Middle frontal gyrus (tissue), 1 donor: ENCODE results near the gene DHX35.
"Not testable (repeated sequence)": the region's sequence is repeated elsewhere in the genome, so short reads cannot be mapped to it uniquely, and the experiment has no call there.

ENCODE experiments used
- DNase-seq: peaks from one replicate; pipeline ENCODE4 v3.0.0-alpha.2; 2015; ENCODE audit warnings: low spot score; ENCODE audit errors: extremely low spot score

Gene DHX35

DNA sequence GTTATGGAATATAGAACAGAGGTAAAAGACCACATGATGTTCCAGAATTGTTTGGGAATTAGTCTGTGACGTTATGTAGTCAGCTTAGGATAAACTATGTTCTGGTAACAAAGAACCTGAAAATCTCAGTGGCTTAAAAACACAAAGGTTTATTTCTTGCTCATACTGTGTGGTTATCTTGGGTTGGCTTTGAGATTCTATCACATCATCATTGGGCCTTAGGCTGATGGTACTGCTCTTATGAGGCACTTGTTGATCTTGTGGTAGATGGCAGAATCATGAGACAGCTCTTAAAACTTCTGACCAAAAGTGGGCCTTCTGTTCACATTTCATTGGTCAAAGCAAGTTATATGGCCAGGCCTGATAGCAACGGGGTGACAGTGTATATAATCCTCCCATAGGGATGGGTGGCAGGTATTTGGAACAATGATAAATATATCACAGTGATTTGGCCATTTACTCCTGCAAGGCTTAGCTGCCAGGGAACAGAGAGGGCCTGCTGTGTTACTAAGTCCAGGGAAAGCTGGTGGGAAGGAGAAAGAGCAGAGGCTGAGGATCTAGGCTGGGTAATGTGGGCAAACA, 13.5 kb downstream of the DHX35 start:
- DNase-seq, result no peak

GRCh38 chr20:38979434-38979833, 17.3 kb downstream of the DHX35 start:
- no peak for DNase-seq

DNA sequence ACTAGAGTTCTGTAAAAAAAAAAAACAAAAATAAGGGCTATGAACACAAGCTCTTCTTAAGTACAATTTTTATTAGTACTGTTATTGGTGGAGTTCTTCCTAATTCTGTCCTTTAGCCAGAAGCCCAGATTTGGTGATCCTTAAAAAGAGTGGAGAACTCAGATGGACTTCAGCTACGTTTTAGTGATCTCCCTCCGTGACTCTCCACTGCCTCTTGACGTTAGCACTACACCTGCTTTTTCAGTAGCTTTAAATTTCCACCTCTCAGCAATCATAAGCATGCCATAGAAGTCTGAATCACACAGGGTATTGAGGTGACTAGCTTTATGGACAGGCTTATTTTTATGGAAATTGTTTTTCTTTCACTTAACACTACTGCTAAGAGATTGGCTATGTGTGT, 17.7 kb downstream of the DHX35 start:
- DNase-seq, result no peak

DNA sequence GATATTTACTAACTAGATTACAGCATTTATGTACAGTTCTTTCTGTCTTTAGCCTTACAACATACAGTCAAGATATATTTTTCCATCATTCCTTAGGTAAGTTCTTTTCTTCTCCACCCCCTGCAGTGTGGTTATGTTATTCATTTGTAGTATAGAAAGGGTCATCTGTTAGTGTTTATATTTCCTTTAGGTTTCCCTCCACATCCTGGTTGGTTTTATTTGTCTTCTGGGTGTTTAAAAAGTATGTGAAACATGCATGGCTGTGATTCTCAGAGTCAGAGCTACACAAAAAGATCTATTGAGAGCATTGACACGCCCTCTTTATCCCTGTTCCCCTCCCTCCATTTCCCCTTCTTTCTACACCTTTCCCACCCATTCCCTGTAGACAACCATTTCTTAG, 20.1 kb downstream of the DHX35 start:
- DNase-seq, result no peak

DNA sequence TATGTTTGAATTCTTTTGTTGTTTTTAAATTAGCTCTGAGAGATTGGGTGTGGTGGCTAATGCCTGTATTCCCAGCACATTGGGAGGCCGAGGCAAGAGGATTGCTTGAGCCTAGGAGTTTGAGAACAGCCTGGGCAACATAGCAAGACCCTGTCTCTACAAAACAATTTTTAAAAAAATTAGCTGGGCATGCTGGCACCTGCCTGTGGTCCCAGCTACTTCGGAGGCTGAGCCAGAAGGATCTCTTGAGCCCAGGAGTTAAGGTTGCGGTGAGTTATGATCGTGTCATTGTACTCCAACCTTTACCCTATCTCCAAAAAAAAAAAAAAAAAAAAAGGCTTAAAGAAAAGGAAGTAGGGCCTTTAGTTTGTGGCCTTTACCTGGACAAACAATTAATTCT, 22.9 kb downstream of the DHX35 start:
- no peak for DNase-seq

DNA sequence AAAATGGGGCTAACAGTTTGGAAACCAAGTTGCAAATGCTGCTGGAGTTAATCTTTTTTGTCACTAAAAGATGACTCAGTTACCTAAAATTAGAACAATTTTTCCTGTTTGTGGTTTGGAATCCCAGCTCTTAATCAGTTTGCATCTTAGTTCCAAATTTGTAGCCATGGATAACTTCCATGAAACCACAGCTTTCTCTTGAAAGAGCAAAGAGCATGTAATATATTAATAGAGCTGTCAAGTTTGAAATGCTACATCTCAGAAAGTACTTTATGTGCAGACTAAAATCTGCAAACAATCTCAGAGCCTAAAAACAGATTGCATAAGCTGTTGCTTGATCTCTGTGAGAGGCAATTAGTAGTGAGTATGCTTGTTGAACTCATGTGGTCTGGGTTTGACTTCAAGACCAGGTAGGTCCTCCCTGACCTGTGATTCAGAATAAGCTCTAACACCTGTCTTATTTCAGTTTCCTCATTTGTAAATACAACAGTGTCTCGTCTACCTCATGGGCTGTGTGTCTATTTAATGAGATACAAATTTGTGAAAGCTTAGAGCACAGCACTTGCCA, 23.5 kb downstream of the DHX35 start:
- DNase-seq, result no peak

DNA sequence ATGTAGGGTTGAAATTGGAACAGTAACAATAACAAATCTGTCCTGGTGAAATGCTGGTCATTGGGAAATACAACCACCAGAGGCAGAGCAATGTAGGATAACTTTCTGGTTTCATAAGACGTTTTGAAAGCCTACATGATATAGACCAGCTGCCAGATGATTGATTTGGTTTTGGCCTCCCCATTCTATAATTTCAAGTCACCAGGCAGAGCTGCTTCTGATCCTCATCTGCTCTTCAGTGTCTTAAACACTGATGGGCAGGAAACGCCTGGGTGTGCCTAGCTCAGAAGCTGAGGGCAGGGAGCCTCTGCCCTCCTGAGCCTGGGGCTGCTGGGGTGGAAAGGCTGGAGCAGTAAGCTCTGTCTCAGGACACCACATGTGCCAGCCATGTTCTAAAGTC, 24.5 kb downstream of the DHX35 start:
- DNase-seq, result no peak

GRCh38 chr20:38987777-38988176, 25.6 kb downstream of the DHX35 start:
- DNase-seq, result no peak

- no peak for DNase-seq
Observed at GRCh38 chr20:38990728-38991127, 28.6 kb downstream of the DHX35 start.

GRCh38 chr20:38991814-38992704, 29.9 kb downstream of the DHX35 start:
- DNase-seq, result no peak

DNA sequence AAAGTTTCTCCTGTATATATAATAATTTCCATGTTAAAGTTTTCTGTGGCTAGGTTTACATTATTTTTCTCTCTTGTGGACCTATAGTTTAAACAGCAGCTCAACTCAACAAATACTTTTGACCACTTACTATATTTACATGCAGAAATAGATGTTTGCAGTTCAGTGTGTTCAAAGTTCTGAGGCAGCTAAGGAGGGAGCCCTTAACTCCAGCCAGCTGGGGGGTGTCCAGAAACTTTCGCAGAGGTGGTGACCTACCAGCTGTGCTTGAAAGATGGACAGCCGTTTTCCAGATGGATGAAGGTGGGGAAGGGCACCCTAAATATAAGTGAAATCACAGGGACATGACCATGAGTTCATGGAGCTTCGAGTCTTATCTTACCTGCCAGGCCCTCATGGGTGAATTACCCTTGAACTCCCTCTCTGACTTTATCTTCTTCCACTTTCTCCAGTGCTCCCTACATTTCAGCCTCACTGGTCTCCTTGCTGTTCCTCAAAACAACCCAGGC, 33.4 kb downstream of the DHX35 start:
- no peak for DNase-seq

DNA sequence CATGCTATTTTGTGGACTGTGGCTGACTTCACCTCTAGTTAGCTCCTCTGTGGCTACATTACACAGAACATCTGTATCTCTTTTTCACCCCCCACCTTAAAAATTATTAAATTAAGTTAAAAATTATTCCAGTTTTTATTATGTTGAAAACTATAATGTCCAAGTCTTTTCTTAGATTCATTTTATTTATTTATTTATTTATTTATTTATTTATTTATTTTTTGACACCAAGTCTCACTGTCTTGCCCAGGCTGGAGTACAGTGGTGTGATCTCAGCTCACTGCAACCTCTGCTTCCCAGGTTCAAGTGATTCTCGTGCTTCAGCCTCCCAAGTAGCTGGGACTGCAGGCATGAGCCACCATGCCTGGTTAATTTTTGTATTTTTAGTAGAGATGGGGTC, 34.7 kb downstream of the DHX35 start:
- not testable (repeated sequence) for DNase-seq

DNA sequence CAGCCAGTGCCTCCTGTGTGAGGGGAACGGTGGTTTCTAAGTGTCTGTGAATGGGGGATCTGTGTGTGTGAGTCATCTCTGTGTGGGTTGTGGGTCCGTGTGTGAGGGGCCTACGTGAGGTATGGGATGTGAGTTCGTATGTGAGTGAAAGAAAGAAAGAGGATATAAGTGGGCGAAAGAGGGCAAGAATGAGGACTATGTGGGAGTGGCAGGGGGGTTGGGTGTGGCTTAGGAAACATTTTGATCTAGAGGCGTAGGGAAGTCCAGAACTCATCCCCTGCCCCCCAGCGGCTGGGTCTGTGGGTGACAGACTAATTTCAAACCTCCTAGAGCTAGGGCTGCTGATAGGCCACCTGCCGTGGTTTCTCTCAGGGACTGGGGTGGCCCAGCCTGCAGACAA, 35.5 kb downstream of the DHX35 start:
- DNase-seq, result no peak

DNA sequence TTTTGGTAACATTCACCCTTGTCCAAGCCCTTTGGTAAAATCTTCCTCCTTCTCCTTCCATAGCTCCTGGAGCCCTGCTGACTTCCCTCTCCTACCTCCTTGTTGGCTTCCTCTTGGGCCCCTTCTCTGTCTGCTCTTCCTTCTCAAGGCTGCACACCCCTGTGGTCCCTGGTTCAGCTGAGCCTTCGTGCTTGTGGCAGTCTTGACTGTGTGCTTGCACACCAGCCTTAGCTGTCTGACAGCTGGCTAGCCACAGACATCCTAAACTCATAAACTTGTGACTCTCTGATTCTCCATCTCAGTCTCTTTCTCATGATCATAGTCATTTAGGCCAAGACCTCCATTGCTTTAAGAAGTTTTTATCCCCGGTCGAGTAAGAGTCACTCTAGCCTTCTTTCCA, 37.1 kb downstream of the DHX35 start:
- no peak for DNase-seq

GRCh38 chr20:38999965-39000910, 38.1 kb downstream of the DHX35 start:
- DNase-seq, result no peak

- no peak for DNase-seq
Observed at GRCh38 chr20:39004508-39004907, 42.4 kb downstream of the DHX35 start.

- no peak for DNase-seq
Observed at GRCh38 chr20:39009348-39009747, 47.2 kb downstream of the DHX35 start.

DNA sequence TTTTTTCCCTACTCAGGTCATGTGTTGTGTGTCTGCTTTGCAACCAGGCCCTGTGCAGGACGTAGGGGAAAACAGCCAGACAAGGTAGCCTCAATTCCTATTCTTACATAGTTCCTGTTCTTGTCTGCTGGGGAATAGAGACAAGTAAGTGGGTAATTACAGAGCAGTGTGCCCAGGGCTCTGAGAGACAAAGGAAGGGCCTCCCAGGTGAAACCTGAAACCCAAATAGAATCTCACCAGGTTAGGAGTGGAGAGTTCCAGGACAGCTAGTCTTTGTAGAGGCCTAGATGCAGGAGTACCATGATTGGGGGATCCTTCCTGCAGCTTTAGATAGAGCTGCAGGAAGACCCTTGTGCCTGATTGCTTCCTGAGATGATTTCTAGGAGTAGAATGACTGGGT, 48.4 kb downstream of the DHX35 start:
- DNase-seq, result no peak

GRCh38 chr20:39013662-39014109, 51.5 kb downstream of the DHX35 start:
- DNase-seq, result no peak

GRCh38 chr20:39016041-39016440, 53.9 kb downstream of the DHX35 start:
- DNase-seq, result no peak

- DNase-seq, result no peak
Observed at GRCh38 chr20:39016506-39016905, 54.4 kb downstream of the DHX35 start.
